ENCODE data around the gene ZP1. TPM values are rescaled to one million over a fixed set of nuclear protein-coding genes. Genes with fewer than 3 reads are reported as not detected.

Gene ZP1
- total and polyA plus RNA-seq, 8 donors, result 0.11 TPM; not detected in 7

GRCh38 chr11:60921259-60921658, 53.9 kb downstream of the ZP1 start:
- intact Hi-C loops (cut with DNase I), result no loop called here
- peaks cover 11 to 59% of the 10 kb centered on the region in 2 donors for H3K4me1 ChIP-seq
- H3K27me3 ChIP-seq, result peaks cover 9 to 33% of the 10 kb centered on the region in 2 donors

GRCh38 chr11:60921777-60922335, 54.5 kb downstream of the ZP1 start:
- ATAC-seq, result no peak
- H3K27ac ChIP-seq, result no peak overlapping the region
- DNase-seq, result peak in 1 of 4 donors; percentile 14
- TF ChIP-seq CTCF (IDR thresholded peaks at IDR 0.05), result no peak
- H3K27me3 ChIP-seq, result peaks cover 9 to 39% of the 10 kb centered on the region in 2 donors
- H3K36me3 ChIP-seq, result peaks cover 0 to 41% of the 10 kb centered on the region in 2 donors
- no peak overlapping the region for H3K4me3 ChIP-seq
- intact Hi-C loops (cut with DNase I), result no loop called here
- H3K4me1 ChIP-seq, result peaks cover 9 to 54% of the 10 kb centered on the region in 2 donors
- H3K9me3 ChIP-seq, result no peaks in the 10 kb centered on the region

More at GRCh38 chr11:60921259-60921658, 53.9 kb downstream of the ZP1 start:
- no peak for ATAC-seq
- Histone ChIP-seq H3K36me3 (peaks cover 0 to 41% of the 10 kb centered on the region in 2 donors), H3K27ac (no peak overlapping the region), H3K9me3 (no peaks in the 10 kb centered on the region), H3K4me3 (no peak overlapping the region)
- TF ChIP-seq CTCF (IDR thresholded peaks at IDR 0.05), result no peak
- no peak for DNase-seq

GRCh38 chr11:60922906-60923305, 55.6 kb downstream of the ZP1 start:
- ATAC-seq (no peak), DNase-seq (no peak)
- Histone ChIP-seq H3K4me1 (peaks cover 9 to 50% of the 10 kb centered on the region in 2 donors), H3K27me3 (peaks cover 9 to 48% of the 10 kb centered on the region in 2 donors), H3K4me3 (no peak overlapping the region), H3K27ac (no peak overlapping the region), H3K9me3 (no peaks in the 10 kb centered on the region), H3K36me3 (peaks cover 0 to 41% of the 10 kb centered on the region in 2 donors)
- no peak for TF ChIP-seq CTCF (IDR thresholded peaks at IDR 0.05)
- intact Hi-C loops (cut with DNase I), result no loop called here

- intact Hi-C loops (cut with DNase I), result no loop called here
- TF ChIP-seq CTCF (IDR thresholded peaks at IDR 0.05), result no peak
- no peaks in the 10 kb centered on the region for H3K9me3 ChIP-seq
- no peak for ATAC-seq
- no peak for DNase-seq
- H3K4me1 ChIP-seq, result peaks cover 9 to 46% of the 10 kb centered on the region in 2 donors
- H3K27ac ChIP-seq, result no peak overlapping the region
- H3K27me3 ChIP-seq, result peaks cover 9 to 48% of the 10 kb centered on the region in 2 donors
- peaks cover 0 to 41% of the 10 kb centered on the region in 2 donors for H3K36me3 ChIP-seq
- H3K4me3 ChIP-seq, result no peak overlapping the region
These were observed 56.0 kb downstream of the ZP1 start for GRCh38 chr11:60923326-60923725.

- TF ChIP-seq CTCF (IDR thresholded peaks at IDR 0.05), result no peak
These were observed 56.4 kb downstream of the ZP1 start for GRCh38 chr11:60923800-60924109.

More at GRCh38 chr11:60923800-60924109, 56.4 kb downstream of the ZP1 start:
- Histone ChIP-seq H3K9me3 (no peaks in the 10 kb centered on the region), H3K27ac (no peak overlapping the region), H3K36me3 (peaks cover 0 to 41% of the 10 kb centered on the region in 2 donors), H3K4me3 (peak overlapping the region in 1 of 2 donors; percentile 56), H3K4me1 (peaks cover 9 to 42% of the 10 kb centered on the region in 2 donors), H3K27me3 (peaks cover 9 to 48% of the 10 kb centered on the region in 2 donors)
- peak; percentile 9 for ATAC-seq
- intact Hi-C loops (cut with DNase I), result no loop called here
- DNase-seq, result peak in 1 of 4 donors; percentile 31

All from left lung (tissue), 10 donors.